GM19239 (cell line): Measurements from ENCODE around the gene MMP19.
A peak's percentile ranks its signal among the peaks of the same experiment; 100 is the strongest.
"Not testable (repeated sequence)": the region's sequence is repeated elsewhere in the genome, so short reads cannot be mapped to it uniquely, and the experiment has no call there.

Experiments used
- DNase-seq: peaks from one replicate; pipeline ENCODE4 v3.0.0; 2011; ENCODE audit warnings: low spot score; ENCODE audit not compliant: insufficient read length
- FAIRE-seq: peaks from 2 replicates; lab custom pipeline; 2011; peaks lifted over from hg19 to GRCh38; lab: Jason Lieb, UNC

MMP19 gene

GRCh38 chr12:55845785-55846496 is 3.2 kb upstream of the MMP19 start:
- FAIRE-seq (no peak), DNase-seq (no peak)

- FAIRE-seq (no peak), DNase-seq (no peak)
Observed at GRCh38 chr12:55845361-55845760, 2.6 kb upstream of the MMP19 start.

GRCh38 chr12:55844961-55845360 is 2.2 kb upstream of the MMP19 start:
- DNase-seq (no peak), FAIRE-seq (no peak)

GRCh38 chr12:55843431-55843830 is 695 bp upstream of the MMP19 start:
- FAIRE-seq = no peak

GRCh38 chr12:55840581-55841351 is 2.0 kb downstream of the MMP19 start:
- FAIRE-seq (no peak), DNase-seq (no peak)

More at GRCh38 chr12:55843431-55843830, 695 bp upstream of the MMP19 start:
- DNase-seq = no peak

- FAIRE-seq = no peak
- DNase-seq = no peak
Observed at GRCh38 chr12:55839345-55840140, 3.2 kb downstream of the MMP19 start.

- DNase-seq (no peak), FAIRE-seq (no peak)
Observed at GRCh38 chr12:55838361-55838760, 4.4 kb downstream of the MMP19 start.

GRCh38 chr12:55834400-55834799 is 8.3 kb downstream of the MMP19 start:
- not testable (repeated sequence) for FAIRE-seq, DNase-seq

- DNase-seq (no peak), FAIRE-seq (no peak)
Observed at GRCh38 chr12:55833056-55833455, 9.7 kb downstream of the MMP19 start.

GRCh38 chr12:55831447-55831815 is 11.3 kb downstream of the MMP19 start:
- FAIRE-seq (no peak), DNase-seq (no peak)

GRCh38 chr12:55830601-55831446 is 11.9 kb downstream of the MMP19 start:
- FAIRE-seq (peak; percentile 65), DNase-seq (peak; percentile 49)

GRCh38 chr12:55829967-55830600 is 12.7 kb downstream of the MMP19 start:
- peak; percentile 29 for DNase-seq

GRCh38 chr12:55828357-55828756 is 14.4 kb downstream of the MMP19 start:
- DNase-seq = no peak
- no peak for FAIRE-seq

More at GRCh38 chr12:55829967-55830600, 12.7 kb downstream of the MMP19 start:
- FAIRE-seq = no peak

- FAIRE-seq = no peak
- no peak for DNase-seq
Observed at GRCh38 chr12:55827806-55828205, 14.9 kb downstream of the MMP19 start.

GRCh38 chr12:55824726-55825125 is 18.0 kb downstream of the MMP19 start:
- DNase-seq = no peak
- FAIRE-seq = no peak

GRCh38 chr12:55823419-55823818 is 19.3 kb downstream of the MMP19 start:
- DNase-seq (no peak), FAIRE-seq (no peak)

GRCh38 chr12:55822228-55822627 is 20.5 kb downstream of the MMP19 start:
- DNase-seq = no peak

GRCh38 chr12:55820679-55821078 is 22.1 kb downstream of the MMP19 start:
- DNase-seq = no peak
- no peak for FAIRE-seq

More at GRCh38 chr12:55822228-55822627, 20.5 kb downstream of the MMP19 start:
- FAIRE-seq = no peak

GRCh38 chr12:55818886-55819285 is 23.9 kb downstream of the MMP19 start:
- FAIRE-seq (no peak), DNase-seq (no peak)
